ENCODE measurements around the gene SYT6. TPM values are rescaled to one million over a fixed set of nuclear protein-coding genes. Genes with fewer than 3 reads are reported as not detected.

The SYT6 gene
- total RNA-seq, 1 donor from 2014 or later = not detected

GRCh38 chr1:114178936-114179335 lies 25.3 kb upstream of the SYT6 start:
- no peak overlapping the region for H3K27ac ChIP-seq
- no peak for DNase-seq (ENCODE audit: extremely low spot score in 2 of 2)
- TF ChIP-seq POLR2AphosphoS5 (IDR thresholded peaks at IDR 0.05; ENCODE audit: insufficient read depth in 1 of 2, low read depth in 1 of 2) (no peak), POLR2A (IDR thresholded peaks at IDR 0.05) (no peak), CTCF (IDR thresholded peaks at IDR 0.05) (no peak)
- no peaks in the 10 kb centered on the region for H3K4me1 ChIP-seq
- no peaks in the 10 kb centered on the region for H3K27me3 ChIP-seq
- H3K9me3 ChIP-seq = no peaks in the 10 kb centered on the region
- no peak overlapping the region for H3K4me3 ChIP-seq
- H3K36me3 ChIP-seq = no peaks in the 10 kb centered on the region
- intact Hi-C loops (cut with DNase I) = no loop called here

GRCh38 chr1:114177282-114177681 lies 23.6 kb upstream of the SYT6 start:
- H3K9me3 ChIP-seq = no peaks in the 10 kb centered on the region
- TF ChIP-seq CTCF (IDR thresholded peaks at IDR 0.05) = no peak
- intact Hi-C loops (cut with DNase I) = no loop called here

GRCh38 chr1:114176366-114176765 lies 22.7 kb upstream of the SYT6 start:
- Histone ChIP-seq H3K9me3 (no peaks in the 10 kb centered on the region), H3K4me3 (no peak overlapping the region), H3K4me1 (no peaks in the 10 kb centered on the region), H3K36me3 (no peaks in the 10 kb centered on the region), H3K27me3 (no peaks in the 10 kb centered on the region), H3K27ac (no peak overlapping the region)
- no peak for TF ChIP-seq POLR2AphosphoS5 (IDR thresholded peaks at IDR 0.05; ENCODE audit: insufficient read depth in 1 of 2, low read depth in 1 of 2)
- no peak for TF ChIP-seq POLR2A (IDR thresholded peaks at IDR 0.05)
- no peak for TF ChIP-seq CTCF (IDR thresholded peaks at IDR 0.05)
- no peak for DNase-seq (ENCODE audit: extremely low spot score in 2 of 2)
- intact Hi-C loops (cut with DNase I) = no loop called here

More at GRCh38 chr1:114177282-114177681, 23.6 kb upstream of the SYT6 start:
- Histone ChIP-seq H3K27ac (no peak overlapping the region), H3K36me3 (no peaks in the 10 kb centered on the region), H3K4me1 (no peaks in the 10 kb centered on the region), H3K27me3 (no peaks in the 10 kb centered on the region), H3K4me3 (no peak overlapping the region)
- no peak for DNase-seq (ENCODE audit: extremely low spot score in 2 of 2)

GRCh38 chr1:114173680-114174079 lies 20.0 kb upstream of the SYT6 start:
- Histone ChIP-seq H3K27ac (no peak overlapping the region), H3K27me3 (no peaks in the 10 kb centered on the region), H3K36me3 (no peaks in the 10 kb centered on the region), H3K9me3 (no peaks in the 10 kb centered on the region), H3K4me1 (no peaks in the 10 kb centered on the region), H3K4me3 (no peak overlapping the region)
- DNase-seq (ENCODE audit: extremely low spot score in 2 of 2) = no peak
- TF ChIP-seq POLR2A (IDR thresholded peaks at IDR 0.05) = no peak
- no peak for TF ChIP-seq CTCF (IDR thresholded peaks at IDR 0.05)
- no peak for TF ChIP-seq POLR2AphosphoS5 (IDR thresholded peaks at IDR 0.05; ENCODE audit: insufficient read depth in 1 of 2, low read depth in 1 of 2)
- intact Hi-C loops (cut with DNase I) = no loop called here

GRCh38 chr1:114169509-114169908 lies 15.8 kb upstream of the SYT6 start:
- Histone ChIP-seq H3K27ac (no peak overlapping the region), H3K9me3 (no peaks in the 10 kb centered on the region), H3K36me3 (no peaks in the 10 kb centered on the region), H3K4me1 (no peaks in the 10 kb centered on the region), H3K4me3 (no peak overlapping the region), H3K27me3 (no peaks in the 10 kb centered on the region)
- intact Hi-C loops (cut with DNase I) = no loop called here
- no peak for DNase-seq (ENCODE audit: extremely low spot score in 2 of 2)
- TF ChIP-seq CTCF (IDR thresholded peaks at IDR 0.05) (no peak), POLR2A (IDR thresholded peaks at IDR 0.05) (no peak), POLR2AphosphoS5 (IDR thresholded peaks at IDR 0.05; ENCODE audit: insufficient read depth in 1 of 2, low read depth in 1 of 2) (no peak)
